Trophoblast cell (in vitro differentiated cells and primary cell): ENCODE measurements around the gene GDF7.
A peak's percentile ranks its signal among the peaks of the same experiment; 100 is the strongest.

Experiments
- DNase-seq, 2 donors: peaks; one replicate each; pipeline ENCODE4 v3.0.0-alpha.2; 2016
- H2AFZ ChIP-seq: 2 replicates; pipeline ENCODE4 v1.6.1; 2013; ENCODE audit warnings: low read length, moderate library complexity, mild to moderate bottlenecking; ENCODE audit not compliant: insufficient read depth, poor library complexity
- H2AK5ac ChIP-seq: 2 replicates; pipeline ENCODE4 v1.6.1; 2013; ENCODE audit warnings: mild to moderate bottlenecking, low read length
- H2BK120ac ChIP-seq: 2 replicates; pipeline ENCODE4 v1.6.1; 2013; ENCODE audit warnings: low read length, mild to moderate bottlenecking, moderate library complexity; ENCODE audit not compliant: insufficient read depth, poor library complexity
- H2BK12ac ChIP-seq: 2 replicates; pipeline ENCODE4 v1.6.1; 2013; ENCODE audit warnings: mild to moderate bottlenecking, low read length, moderate library complexity
- H2BK5ac ChIP-seq: 2 replicates; pipeline ENCODE4 v1.6.1; 2013; ENCODE audit warnings: low read length, low read depth, moderate library complexity, mild to moderate bottlenecking; ENCODE audit not compliant: poor library complexity
- H3K14ac ChIP-seq: 2 replicates; pipeline ENCODE4 v1.6.1; 2013; ENCODE audit warnings: mild to moderate bottlenecking, low read length
- H3K18ac ChIP-seq: 2 replicates; pipeline ENCODE4 v1.6.1; 2013; ENCODE audit warnings: mild to moderate bottlenecking, low read length
- H3K23ac ChIP-seq: 2 replicates; pipeline ENCODE4 v1.6.1; 2013; ENCODE audit warnings: low read length
- H3K27ac ChIP-seq: 2 replicates; pipeline ENCODE4 v1.5.1; 2013; ENCODE audit warnings: low read depth, mild to moderate bottlenecking, inconsistent platforms, low read length, moderate library complexity
- H3K27me3 ChIP-seq: 2 replicates; pipeline ENCODE4 v1.6.1; 2013; ENCODE audit warnings: inconsistent platforms, mild to moderate bottlenecking, low read length, moderate library complexity; ENCODE audit not compliant: insufficient read depth
- H3K36me3 ChIP-seq, 2 experiments: 1 replicate in 1 of 2; 2 replicates in 1 of 2; pipeline ENCODE4 v1.6.1; 2013; ENCODE audit warnings: low read length in 2 of 2, mild to moderate bottlenecking in 2 of 2, moderate library complexity in 1 of 2; ENCODE audit not compliant: insufficient read depth in 2 of 2, control insufficient read depth in 1 of 2
- H3K4ac ChIP-seq: 2 replicates; pipeline ENCODE4 v1.6.1; 2013; ENCODE audit warnings: low read depth, mild to moderate bottlenecking, low read length, moderate library complexity
- H3K4me1 ChIP-seq, 2 experiments: 1 replicate in 1 of 2; 2 replicates in 1 of 2; pipeline ENCODE4 v1.6.1; 2013; ENCODE audit warnings: low read length in 2 of 2, mild to moderate bottlenecking in 2 of 2, moderate library complexity in 1 of 2; ENCODE audit not compliant: insufficient read depth in 2 of 2, control insufficient read depth in 1 of 2
- H3K4me2 ChIP-seq: 2 replicates; pipeline ENCODE4 v1.6.1; 2013; ENCODE audit warnings: inconsistent platforms, mild to moderate bottlenecking, low read length, moderate library complexity
- H3K4me3 ChIP-seq: 2 replicates; pipeline ENCODE4 v1.5.1; 2013; ENCODE audit warnings: mild to moderate bottlenecking, low read depth, low read length, inconsistent platforms
- H3K79me1 ChIP-seq: one replicate; pipeline ENCODE4 v1.6.1; 2013; ENCODE audit warnings: low read length
- H3K79me2 ChIP-seq: 2 replicates; pipeline ENCODE4 v1.6.1; 2013; ENCODE audit warnings: low read length, mild to moderate bottlenecking; ENCODE audit not compliant: control insufficient read depth, insufficient read depth, poor library complexity
- H3K9ac ChIP-seq: 2 replicates; pipeline ENCODE4 v1.6.1; 2013; ENCODE audit warnings: mild to moderate bottlenecking, low read length
- H3K9me3 ChIP-seq: 2 replicates; pipeline ENCODE4 v1.6.1; 2013; ENCODE audit warnings: low read depth, mild to moderate bottlenecking, control low read depth, inconsistent platforms, low read length; ENCODE audit not compliant: insufficient read depth
- H4K12ac ChIP-seq: 2 replicates; pipeline ENCODE4 v1.6.1; 2013; ENCODE audit warnings: low read depth, mild to moderate bottlenecking, low read length, moderate library complexity
- H4K8ac ChIP-seq: 2 replicates; pipeline ENCODE4 v1.6.1; 2013; ENCODE audit warnings: low read depth, mild to moderate bottlenecking, low read length, moderate library complexity
- H4K91ac ChIP-seq: one replicate; pipeline ENCODE4 v1.6.1; 2013; ENCODE audit warnings: low read depth, mild to moderate bottlenecking, low read length, moderate library complexity
- WGBS: extraction: QIAGEN DNeasy Blood & Tissue Kit; methylation state at CpG from one replicate; pipeline ENCODE4 v1.1.7; 2013; ENCODE audit warnings: missing lambda C conversion rate; ENCODE audit not compliant: insufficient read length, insufficient coverage; ENCODE audit errors: extremely low coverage; 5-methylcytosine and 5-hydroxymethylcytosine counted together

GDF7 gene

DNA sequence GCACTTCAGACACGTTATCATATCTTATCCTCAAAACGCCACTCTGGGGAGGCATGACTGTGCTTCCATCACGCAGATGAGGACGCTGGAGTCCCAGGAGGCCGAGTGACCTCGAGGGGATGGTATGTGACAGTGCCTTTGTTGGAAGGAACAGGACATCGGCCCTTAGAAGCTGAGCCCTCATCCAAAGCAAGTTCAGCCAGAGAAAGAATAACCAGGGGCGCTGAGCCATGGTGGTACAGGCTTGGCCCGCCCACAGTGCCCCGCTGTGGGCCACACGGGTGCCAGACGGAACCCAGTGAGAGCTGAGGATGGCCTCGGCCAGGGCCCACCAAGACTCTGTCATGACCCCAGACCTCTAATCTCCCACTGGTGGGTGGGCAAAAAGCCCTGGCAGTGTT, 47.3 kb upstream of the GDF7 start:
- H2AK5ac ChIP-seq: no peak overlapping the region
- no peak overlapping the region for H3K4ac ChIP-seq
- H3K27ac ChIP-seq: no peak overlapping the region
- peak overlapping the region; percentile 24 for H2BK12ac ChIP-seq
- no CpG with 5 or more reads among the region's 13 CpGs for WGBS
- no peaks in the 10 kb centered on the region for H3K9me3 ChIP-seq
- no peak overlapping the region for H4K12ac ChIP-seq
- no peak overlapping the region for H3K23ac ChIP-seq
- no peak overlapping the region for H3K4me3 ChIP-seq
- H3K27me3 ChIP-seq: no peaks in the 10 kb centered on the region
- peaks cover 40 to 52% of the 10 kb centered on the region in 2 experiments for H3K4me1 ChIP-seq
- H3K9ac ChIP-seq: no peak overlapping the region
- H3K4me2 ChIP-seq: no peak overlapping the region
- peaks cover 35% of the 10 kb centered on the region for H3K79me1 ChIP-seq
- H2AFZ ChIP-seq: no peak overlapping the region
- H3K36me3 ChIP-seq: peaks cover 10 to 24% of the 10 kb centered on the region in 2 experiments
- H4K91ac ChIP-seq: peak overlapping the region; percentile 41
- no peak overlapping the region for H4K8ac ChIP-seq
- peak overlapping the region; percentile 37 for H2BK120ac ChIP-seq
- DNase-seq: peak; percentile 48 to 63
- no peaks in the 10 kb centered on the region for H3K79me2 ChIP-seq
- H2BK5ac ChIP-seq: no peak overlapping the region
- H3K18ac ChIP-seq: no peak overlapping the region
- H3K14ac ChIP-seq: peak overlapping the region; percentile 16

DNA sequence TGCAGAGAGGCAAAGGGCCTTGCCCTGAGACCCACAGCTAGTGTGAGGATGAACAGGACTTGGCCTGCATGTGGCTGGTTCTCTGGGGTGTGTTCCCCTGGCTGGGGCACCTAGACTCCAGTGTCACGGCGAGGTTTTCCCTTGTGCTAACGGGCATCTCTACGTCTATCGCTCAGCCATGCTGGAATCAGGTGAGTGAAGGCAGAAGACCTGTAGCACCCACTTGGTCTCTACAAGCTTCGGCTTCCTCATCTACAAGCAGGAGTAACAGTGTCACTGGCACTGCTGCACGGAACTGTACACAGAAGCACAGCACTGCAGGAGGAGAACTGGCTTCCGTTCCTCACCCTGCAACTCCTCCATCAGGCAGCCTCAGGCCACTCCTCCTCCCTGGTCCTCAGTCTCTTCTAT, 46.7 kb upstream of the GDF7 start:
- Histone ChIP-seq H3K27ac (no peak overlapping the region), H3K23ac (no peak overlapping the region), H3K27me3 (no peaks in the 10 kb centered on the region)

DNA sequence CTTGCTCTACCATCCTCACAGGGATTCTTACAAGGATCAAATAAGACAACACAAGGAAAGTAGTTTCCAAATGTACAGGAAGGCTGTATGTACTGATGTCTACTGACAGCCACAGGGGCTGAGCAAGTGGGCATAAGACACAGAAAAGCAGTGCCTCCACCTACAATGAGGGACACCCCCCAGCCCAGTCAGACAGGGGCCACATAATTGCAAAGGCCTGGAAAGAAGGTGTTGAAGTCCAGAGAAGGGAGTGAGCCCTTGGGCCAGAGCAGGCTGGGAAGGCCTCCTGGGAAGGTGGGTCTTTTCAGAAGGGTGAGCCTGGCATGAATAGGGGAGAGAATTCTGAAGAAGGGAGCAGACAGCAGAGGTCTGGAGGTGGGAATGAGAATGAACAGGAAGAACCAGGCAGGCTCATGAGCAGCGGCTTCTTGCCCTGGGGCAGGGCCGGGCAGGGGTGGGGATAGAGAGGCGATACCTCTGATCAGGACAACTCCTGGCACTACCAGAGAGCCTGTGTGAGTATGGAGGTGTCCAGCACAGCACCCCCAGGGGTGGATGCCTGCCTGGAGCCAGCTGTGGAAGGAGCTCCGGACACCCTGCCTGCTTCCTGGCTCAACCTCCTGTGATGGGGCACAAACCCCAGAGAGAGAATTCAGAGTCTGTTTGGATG, 46.1 kb upstream of the GDF7 start:
- no peak overlapping the region for H4K12ac ChIP-seq
- no peak overlapping the region for H4K8ac ChIP-seq
- no peaks in the 10 kb centered on the region for H3K9me3 ChIP-seq
- H2BK12ac ChIP-seq: peak overlapping the region; percentile 77
- H3K23ac ChIP-seq: no peak overlapping the region
- peak; percentile 31 to 50 for DNase-seq
- no peaks in the 10 kb centered on the region for H3K79me2 ChIP-seq
- H2AFZ ChIP-seq: no peak overlapping the region
- H3K9ac ChIP-seq: no peak overlapping the region
- no CpG with 5 or more reads among the region's 4 CpGs for WGBS
- no peak overlapping the region for H3K27ac ChIP-seq
- H3K79me1 ChIP-seq: peaks cover 36% of the 10 kb centered on the region
- no peak overlapping the region for H3K4me2 ChIP-seq
- H2BK5ac ChIP-seq: no peak overlapping the region
- H2BK120ac ChIP-seq: peak overlapping the region; percentile 2
- H3K14ac ChIP-seq: no peak overlapping the region
- no peak overlapping the region for H3K4ac ChIP-seq
- H3K36me3 ChIP-seq: peaks cover 10 to 28% of the 10 kb centered on the region in 2 experiments
- no peaks in the 10 kb centered on the region for H3K27me3 ChIP-seq
- H2AK5ac ChIP-seq: peak overlapping the region; percentile 40
- H3K18ac ChIP-seq: no peak overlapping the region
- H3K4me3 ChIP-seq: no peak overlapping the region
- peak overlapping the region; percentile 41 for H4K91ac ChIP-seq
- peaks cover 37 to 50% of the 10 kb centered on the region in 2 experiments for H3K4me1 ChIP-seq

More for the DNA sequence above, 46.7 kb upstream of the GDF7 start:
- no peak overlapping the region for H2AFZ ChIP-seq
- H3K9me3 ChIP-seq: no peaks in the 10 kb centered on the region
- peak overlapping the region; percentile 19 for H2BK120ac ChIP-seq
- H3K9ac ChIP-seq: no peak overlapping the region
- peak overlapping the region; percentile 41 for H4K91ac ChIP-seq
- H4K12ac ChIP-seq: no peak overlapping the region
- peak overlapping the region; percentile 32 for H3K18ac ChIP-seq
- no peak overlapping the region for H3K4ac ChIP-seq
- peak overlapping the region; percentile 69 for H2AK5ac ChIP-seq
- H3K4me3 ChIP-seq: no peak overlapping the region
- no CpG with 5 or more reads among the region's 8 CpGs for WGBS
- no peak overlapping the region for H3K4me2 ChIP-seq
- peaks cover 40 to 55% of the 10 kb centered on the region in 2 experiments for H3K4me1 ChIP-seq
- H2BK12ac ChIP-seq: peak overlapping the region; percentile 24
- no peaks in the 10 kb centered on the region for H3K79me2 ChIP-seq
- peaks cover 10 to 28% of the 10 kb centered on the region in 2 experiments for H3K36me3 ChIP-seq
- no peak overlapping the region for H2BK5ac ChIP-seq
- DNase-seq: no peak
- H4K8ac ChIP-seq: peak overlapping the region; percentile 10
- peak overlapping the region; percentile 36 for H3K14ac ChIP-seq
- H3K79me1 ChIP-seq: peaks cover 38% of the 10 kb centered on the region

DNA sequence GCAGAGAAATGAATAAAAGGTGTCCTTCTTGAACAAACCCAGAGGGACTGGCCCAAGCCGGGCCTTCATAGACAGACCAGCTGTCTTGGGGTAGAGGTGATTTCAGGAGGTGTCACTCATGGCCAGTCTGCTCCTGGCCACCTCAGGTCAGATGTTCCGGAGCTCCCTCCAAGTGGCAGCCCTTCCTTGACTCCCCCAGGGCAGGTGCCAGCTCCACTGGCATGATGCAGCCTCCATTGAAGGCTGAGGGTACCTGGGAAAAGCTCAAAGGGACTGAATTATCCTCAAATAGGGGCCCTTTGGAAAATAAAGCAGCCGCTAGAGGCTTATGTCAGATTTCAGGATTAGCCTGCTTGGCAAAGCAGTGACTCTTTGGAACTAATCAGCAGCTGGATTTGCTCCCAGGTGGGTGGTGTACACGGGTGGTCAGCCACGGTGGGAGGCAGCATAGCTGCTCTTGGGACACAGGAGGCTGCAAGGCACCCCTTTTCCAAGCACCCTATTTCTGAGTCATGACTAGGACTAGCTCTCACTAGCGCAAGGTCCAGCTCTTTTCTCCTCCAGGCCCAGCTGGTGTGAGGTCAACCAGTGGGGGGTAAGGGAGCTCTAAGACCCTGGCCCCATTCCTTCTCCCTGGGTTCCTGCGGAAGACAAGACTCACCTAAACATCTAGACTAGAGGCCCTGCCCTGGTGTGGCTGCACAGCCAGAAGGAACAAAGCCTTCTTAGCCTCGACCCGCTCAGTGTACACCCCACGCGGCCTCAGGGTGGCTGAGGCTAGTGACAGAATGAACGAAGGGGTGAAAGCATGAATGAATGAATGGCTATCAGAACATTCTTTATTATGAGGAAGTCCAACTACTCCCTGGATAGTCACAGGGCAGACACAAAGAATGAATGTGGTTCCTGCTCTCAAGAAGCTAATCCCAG, 45.3 kb upstream of the GDF7 start:
- H3K4ac ChIP-seq: no peak overlapping the region
- no peak overlapping the region for H3K27ac ChIP-seq
- no peak overlapping the region for H2AFZ ChIP-seq
- H3K14ac ChIP-seq: peak overlapping the region; percentile 44
- H4K8ac ChIP-seq: no peak overlapping the region
- H3K79me1 ChIP-seq: peaks cover 34% of the 10 kb centered on the region
- peaks cover 13 to 28% of the 10 kb centered on the region in 2 experiments for H3K36me3 ChIP-seq
- H3K4me2 ChIP-seq: no peak overlapping the region
- H3K23ac ChIP-seq: no peak overlapping the region
- no peak overlapping the region for H3K9ac ChIP-seq
- no peaks in the 10 kb centered on the region for H3K79me2 ChIP-seq
- peak overlapping the region; percentile 77 for H2BK12ac ChIP-seq
- H2AK5ac ChIP-seq: peak overlapping the region; percentile 39
- no peak overlapping the region for H3K18ac ChIP-seq
- H2BK5ac ChIP-seq: peak overlapping the region; percentile 13
- peaks cover 35 to 48% of the 10 kb centered on the region in 2 experiments for H3K4me1 ChIP-seq
- H4K91ac ChIP-seq: peak overlapping the region; percentile 40
- no peak overlapping the region for H3K4me3 ChIP-seq
- H2BK120ac ChIP-seq: peak overlapping the region; percentile 43
- H3K9me3 ChIP-seq: no peaks in the 10 kb centered on the region
- H4K12ac ChIP-seq: no peak overlapping the region
- no CpG with 5 or more reads among the region's 12 CpGs for WGBS
- no peaks in the 10 kb centered on the region for H3K27me3 ChIP-seq
- no peak for DNase-seq
